PFSK-1 (cell line): Measurements from ENCODE around the gene MYO7A.

ENCODE experiments used
- FOXP2 ChIP-seq: optimal IDR thresholded peaks from 2 replicates; pipeline ENCODE3; 2011; ENCODE audit warnings: borderline replicate concordance, control low read depth, inconsistent platforms; ENCODE audit not compliant: insufficient read depth; ENCODE audit errors: extremely low read length, extremely low read depth
- POLR2AphosphoS5 ChIP-seq: IDR thresholded peaks from 2 replicates; pipeline ENCODE4 v1.6.1; 2012; ENCODE audit warnings: low read depth, mild to moderate bottlenecking, control low read depth, low read length, moderate library complexity
- REST ChIP-seq, 2 experiments: IDR thresholded peaks; 2 replicates each; pipeline versions ENCODE4 v1.6.1 to v1.8.0; 2011 to 2012; ENCODE audit warnings: low read depth in 2 of 2, low read length in 2 of 2, control low read depth in 1 of 2, inconsistent platforms in 1 of 2, mild to moderate bottlenecking in 1 of 2, moderate library complexity in 1 of 2; ENCODE audit not compliant: insufficient read depth in 1 of 2
- SIN3A ChIP-seq: IDR thresholded peaks from 2 replicates; pipeline ENCODE4 v1.6.1; 2012; ENCODE audit warnings: mild to moderate bottlenecking, low read length, moderate library complexity, borderline replicate concordance; ENCODE audit not compliant: insufficient read depth
- TAF1 ChIP-seq: IDR thresholded peaks from 2 replicates; pipeline ENCODE4 v1.6.1; 2012; ENCODE audit warnings: low read length, control low read depth, borderline replicate concordance; ENCODE audit not compliant: insufficient read depth

Gene MYO7A

DNA sequence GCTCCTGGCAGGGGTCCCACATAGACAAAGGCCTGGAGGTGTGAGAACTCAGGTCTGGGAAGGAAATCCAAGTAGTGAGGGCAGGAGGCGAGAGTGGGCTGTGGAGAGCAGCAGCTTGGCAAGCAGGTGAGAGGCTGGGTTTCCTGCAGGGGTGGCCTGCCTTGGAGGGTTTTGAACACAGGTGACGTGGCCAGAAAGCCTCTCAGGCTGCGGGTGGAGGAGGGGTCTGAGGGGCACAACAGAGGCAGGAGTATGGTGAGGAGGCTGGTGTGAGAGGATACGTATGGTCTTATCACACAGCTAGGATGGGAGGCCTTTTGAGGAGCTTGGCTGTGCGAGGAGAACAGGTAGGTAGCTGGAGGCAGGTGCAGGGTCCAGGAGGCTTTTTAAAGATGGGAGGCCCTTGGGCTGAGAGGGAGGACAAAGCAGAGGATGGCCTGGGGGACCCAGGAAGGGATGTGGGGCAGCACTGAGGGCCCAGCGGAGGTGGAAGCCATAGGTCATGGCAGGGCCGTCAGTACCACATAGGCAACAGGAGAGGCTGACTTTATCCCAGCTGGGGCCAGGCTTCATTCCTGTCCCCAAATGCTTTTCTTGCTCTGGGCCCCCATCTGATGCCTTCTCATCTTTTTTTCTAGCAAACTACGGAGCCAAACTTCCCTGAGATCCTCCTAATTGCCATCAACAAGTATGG, 84.4 kb downstream of the MYO7A start:
- TF ChIP-seq REST (IDR thresholded peaks at IDR 0.05; ENCODE audit: insufficient read depth in 1 of 2, low read depth in 2 of 2, low read length in 2 of 2) (no peak), SIN3A (no peak), TAF1 (no peak), POLR2AphosphoS5 (no peak), FOXP2 (no peak)

- TF ChIP-seq TAF1, result no peak
- no peak for TF ChIP-seq POLR2AphosphoS5
- no peak for TF ChIP-seq REST (IDR thresholded peaks at IDR 0.05; ENCODE audit: insufficient read depth in 1 of 2, low read depth in 2 of 2, low read length in 2 of 2)
- TF ChIP-seq SIN3A, result no peak
- no peak for TF ChIP-seq FOXP2
Measured at GRCh38 chr11:77213029-77213579, 85.1 kb downstream of the MYO7A start.

DNA sequence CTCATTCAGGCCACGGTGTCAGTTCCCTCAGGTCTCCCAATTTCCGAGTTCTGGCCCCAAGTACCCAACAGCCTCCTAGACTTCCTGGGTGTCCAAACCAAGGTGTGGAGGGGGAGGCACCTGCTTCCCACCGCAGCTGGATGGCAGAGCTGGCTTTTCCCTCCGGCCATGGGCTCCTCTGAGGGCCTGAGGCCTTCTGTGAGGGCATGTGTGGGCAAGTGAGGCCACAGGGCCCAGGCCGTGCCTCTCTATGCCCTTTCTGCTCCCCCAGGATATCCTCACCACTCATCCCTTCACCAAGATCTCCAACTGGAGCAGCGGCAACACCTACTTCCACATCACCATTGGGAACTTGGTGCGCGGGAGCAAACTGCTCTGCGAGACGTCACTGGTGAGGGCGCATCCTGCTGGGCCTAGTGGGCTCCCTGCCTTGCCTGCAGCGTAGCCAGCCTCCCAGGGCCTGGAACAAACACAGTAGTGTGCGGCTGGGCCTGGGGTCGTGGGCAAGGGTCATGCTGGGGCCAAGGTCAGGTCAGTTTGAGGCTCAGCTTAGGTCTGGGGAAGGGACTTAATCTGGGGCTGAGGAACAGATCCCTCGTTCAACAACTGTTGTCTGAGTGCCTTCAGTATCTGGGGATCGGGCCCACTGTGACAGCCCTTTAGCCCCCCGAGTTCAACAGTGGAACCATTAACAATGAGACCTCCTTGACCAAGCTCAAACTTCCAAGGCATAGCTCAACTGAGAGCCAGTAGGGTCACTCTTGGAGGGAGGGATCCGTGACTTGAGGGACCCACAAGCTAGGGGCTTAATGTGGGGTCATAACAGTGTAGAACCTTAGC, 85.8 kb downstream of the MYO7A start:
- no peak for TF ChIP-seq SIN3A
- no peak for TF ChIP-seq REST (IDR thresholded peaks at IDR 0.05; ENCODE audit: insufficient read depth in 1 of 2, low read depth in 2 of 2, low read length in 2 of 2)
- no peak for TF ChIP-seq TAF1
- TF ChIP-seq FOXP2, result no peak
- no peak for TF ChIP-seq POLR2AphosphoS5

DNA sequence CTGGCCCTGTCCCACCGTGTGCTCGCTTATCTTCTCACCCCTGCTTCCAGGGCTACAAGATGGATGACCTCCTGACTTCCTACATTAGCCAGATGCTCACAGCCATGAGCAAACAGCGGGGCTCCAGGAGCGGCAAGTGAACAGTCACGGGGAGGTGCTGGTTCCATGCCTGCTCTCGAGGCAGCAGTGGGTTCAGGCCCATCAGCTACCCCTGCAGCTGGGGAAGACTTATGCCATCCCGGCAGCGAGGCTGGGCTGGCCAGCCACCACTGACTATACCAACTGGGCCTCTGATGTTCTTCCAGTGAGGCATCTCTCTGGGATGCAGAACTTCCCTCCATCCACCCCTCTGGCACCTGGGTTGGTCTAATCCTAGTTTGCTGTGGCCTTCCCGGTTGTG, 86.5 kb downstream of the MYO7A start:
- no peak for TF ChIP-seq TAF1
- TF ChIP-seq POLR2AphosphoS5, result no peak
- no peak for TF ChIP-seq REST (IDR thresholded peaks at IDR 0.05; ENCODE audit: insufficient read depth in 1 of 2, low read depth in 2 of 2, low read length in 2 of 2)
- no peak for TF ChIP-seq FOXP2
- no peak for TF ChIP-seq SIN3A
